Tongue (tissue), 2 donors: ENCODE results near the gene WHRN. TPM values are rescaled to one million over a fixed set of nuclear protein-coding genes. Genes with fewer than 3 reads are reported as not detected.
A peak's percentile ranks its signal among the peaks of the same experiment; 100 is the strongest.

ENCODE experiments used
- DNase-seq: peaks from one replicate; pipeline ENCODE4 v3.0.0-alpha.2; 2015
- total RNA-seq: library from RNA; depleted of rRNA; stranded (reverse); fragments of >200 nt; gene quantifications from one replicate; pipeline ENCODE4 v1.2.3, GENCODE V29; 2014

Gene WHRN
- total RNA-seq, 1 donor from 2014 or later, result 4.2 TPM

GRCh38 chr9:114446672-114447450, 58.4 kb downstream of the WHRN start:
- no peak for DNase-seq

GRCh38 chr9:114446036-114446435, 59.2 kb downstream of the WHRN start:
- no peak for DNase-seq

- no peak for DNase-seq
Measured at GRCh38 chr9:114445616-114446015, 59.7 kb downstream of the WHRN start.

DNA sequence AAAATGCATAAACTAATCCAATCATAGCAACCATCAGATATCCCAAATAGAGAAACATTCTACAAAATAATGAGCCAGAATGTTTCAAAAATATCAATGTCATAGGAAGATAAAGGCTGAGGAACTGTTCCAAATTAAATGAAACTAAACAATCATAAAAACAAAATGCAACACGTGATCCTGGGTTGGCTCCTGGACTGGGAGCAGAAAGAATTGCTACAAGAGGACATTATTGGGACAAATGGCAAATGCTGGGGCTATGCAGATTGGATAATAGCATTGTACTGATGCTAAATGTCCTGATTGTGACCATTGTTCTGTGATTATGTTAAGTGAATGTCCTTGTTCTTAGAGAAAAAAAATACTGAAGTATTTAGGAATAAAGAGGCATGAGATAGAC, 63.3 kb downstream of the WHRN start:
- DNase-seq, result no peak

DNA sequence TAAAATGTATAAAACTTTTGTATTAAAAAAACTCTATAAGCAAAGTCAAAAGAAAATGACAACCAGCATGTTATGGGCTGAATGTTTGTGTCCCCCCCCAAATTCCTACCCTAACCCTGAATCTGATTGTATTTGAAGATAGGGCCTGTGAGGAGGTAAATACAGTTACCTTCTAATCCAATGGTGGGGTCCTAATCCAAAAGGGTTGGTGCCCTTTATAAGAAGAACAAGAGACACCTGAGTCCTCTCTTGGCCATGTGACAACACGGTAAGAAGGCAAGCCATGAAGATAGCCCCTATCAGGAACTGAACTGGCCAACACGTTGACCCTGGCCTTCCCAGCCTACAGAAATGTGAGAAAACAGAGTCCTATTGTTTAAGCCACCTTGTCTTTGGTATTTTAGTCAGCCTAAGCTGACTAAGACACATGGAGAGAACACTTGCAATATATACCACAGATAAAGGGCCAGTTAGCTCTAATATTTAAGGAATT, 67.8 kb downstream of the WHRN start:
- DNase-seq, result no peak

DNA sequence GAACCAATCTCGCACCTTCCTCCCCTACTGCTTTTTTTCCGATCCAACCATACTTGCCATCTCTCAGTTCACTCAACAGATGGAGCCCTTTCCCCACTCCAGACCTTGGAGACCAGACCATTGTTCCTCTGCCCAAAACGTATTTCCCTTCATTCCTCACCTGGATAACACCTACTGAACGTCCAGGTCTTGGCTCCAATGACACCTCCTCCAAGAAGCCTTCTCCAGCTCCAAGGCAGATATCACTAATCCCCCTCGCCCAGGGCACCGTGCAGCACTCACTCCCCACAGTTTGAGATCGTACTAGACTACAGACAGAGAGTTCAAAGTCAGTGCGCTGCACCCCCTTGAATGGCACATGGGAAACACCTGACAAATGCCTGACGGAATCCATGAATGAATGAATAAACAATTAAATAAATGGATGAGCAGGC, 70.4 kb downstream of the WHRN start:
- DNase-seq, result peak; percentile 65

DNA sequence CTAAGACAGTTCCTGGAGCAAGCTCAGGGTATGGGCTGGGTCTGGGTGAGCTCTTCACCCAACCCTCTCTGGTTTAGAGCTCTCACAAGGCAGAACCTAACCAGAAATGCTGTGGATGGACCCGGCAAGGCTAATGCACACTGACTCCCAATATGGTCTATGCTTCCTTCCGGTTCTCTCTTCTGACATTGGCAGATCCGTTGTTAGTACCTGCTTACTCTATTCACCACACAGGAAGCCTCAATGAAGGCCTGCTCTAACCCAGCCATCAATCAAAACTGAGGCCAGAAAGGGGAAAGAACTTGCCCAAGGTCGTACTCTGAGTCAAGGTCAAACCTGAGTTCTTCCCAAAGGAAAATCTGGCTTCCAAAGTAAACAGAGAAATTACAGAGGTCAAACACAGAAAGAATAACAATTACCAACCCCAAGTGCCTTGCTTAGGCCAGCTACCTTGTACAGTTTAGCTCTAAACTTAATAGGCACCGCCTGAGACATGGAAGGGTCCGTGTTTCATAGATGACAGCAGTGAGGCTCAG, 71.5 kb downstream of the WHRN start:
- DNase-seq, result no peak

DNA sequence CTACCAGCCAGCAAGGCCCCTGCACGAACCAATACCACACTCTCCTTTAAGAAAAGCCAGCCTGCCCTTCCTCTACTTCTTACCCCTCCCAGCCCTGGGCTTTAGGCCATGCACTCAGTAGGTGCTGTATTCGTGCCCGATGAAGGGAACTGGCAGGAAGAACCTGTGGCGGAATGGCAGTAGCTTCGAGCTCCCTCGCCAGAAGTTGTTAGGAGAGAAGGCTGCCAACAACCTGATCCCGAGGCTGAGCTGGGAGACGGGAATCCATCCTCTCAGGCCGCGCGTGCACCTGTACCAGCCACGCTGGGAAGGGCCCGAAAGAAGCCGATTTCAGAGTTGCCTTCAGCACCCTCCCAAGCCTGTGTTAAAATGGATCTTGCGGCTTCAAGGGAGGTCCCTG, 72.2 kb downstream of the WHRN start:
- DNase-seq, result no peak

DNA sequence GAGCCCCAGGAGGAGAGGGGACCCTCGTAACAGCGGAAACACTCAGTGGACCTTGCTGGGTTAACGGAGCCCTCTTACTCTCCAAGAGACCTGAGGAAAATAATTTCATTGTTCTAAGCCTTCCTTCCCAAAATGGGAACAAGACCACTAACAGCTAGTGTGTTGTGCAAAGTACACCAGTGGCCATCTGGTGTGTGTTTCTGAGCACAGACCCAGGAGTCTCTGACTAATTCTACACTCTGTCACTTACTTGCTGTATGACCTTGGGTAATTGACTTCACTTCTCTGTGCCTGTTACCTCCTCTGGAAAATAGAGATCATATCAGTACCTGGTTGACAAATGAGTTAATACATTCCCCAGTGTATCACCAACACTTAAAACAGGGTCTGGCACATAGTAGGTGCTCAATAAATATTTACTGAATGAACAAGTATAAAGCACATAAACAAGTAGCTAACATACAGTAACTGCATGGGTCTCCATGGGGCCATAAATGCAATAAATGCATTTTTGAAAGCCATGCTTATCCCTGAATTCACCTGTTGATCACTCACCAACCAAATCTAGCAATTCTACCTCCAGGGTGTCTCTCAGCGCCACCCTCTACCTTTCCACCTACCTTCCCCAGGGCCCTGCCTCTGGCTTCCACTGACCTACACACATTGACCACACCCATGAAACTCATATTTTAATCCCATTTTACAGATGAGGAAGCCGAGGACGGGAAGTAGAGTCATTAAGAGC, 72.8 kb downstream of the WHRN start:
- no peak for DNase-seq

- DNase-seq, result no peak
Measured at GRCh38 chr9:114431770-114432169, 73.5 kb downstream of the WHRN start.

DNA sequence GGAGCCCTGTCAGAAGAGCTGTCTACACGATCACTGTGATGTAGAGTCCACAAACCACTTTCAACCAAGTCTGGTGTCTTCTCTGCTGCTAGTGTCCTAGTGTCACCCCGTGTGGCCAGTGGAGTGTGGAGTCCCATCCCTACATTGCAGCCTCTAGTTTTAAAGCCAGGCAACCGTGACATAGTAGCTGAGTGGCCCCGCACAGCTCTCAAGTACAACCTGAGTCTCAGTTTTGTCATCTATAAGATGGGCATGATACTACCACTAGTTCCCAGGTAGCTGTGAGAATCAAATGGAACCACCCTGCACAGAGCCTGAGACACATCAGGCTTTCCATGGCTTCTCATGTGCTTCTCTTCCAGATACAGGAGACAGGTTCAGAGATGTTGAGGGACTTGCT, 74.3 kb downstream of the WHRN start:
- DNase-seq, result no peak

DNA sequence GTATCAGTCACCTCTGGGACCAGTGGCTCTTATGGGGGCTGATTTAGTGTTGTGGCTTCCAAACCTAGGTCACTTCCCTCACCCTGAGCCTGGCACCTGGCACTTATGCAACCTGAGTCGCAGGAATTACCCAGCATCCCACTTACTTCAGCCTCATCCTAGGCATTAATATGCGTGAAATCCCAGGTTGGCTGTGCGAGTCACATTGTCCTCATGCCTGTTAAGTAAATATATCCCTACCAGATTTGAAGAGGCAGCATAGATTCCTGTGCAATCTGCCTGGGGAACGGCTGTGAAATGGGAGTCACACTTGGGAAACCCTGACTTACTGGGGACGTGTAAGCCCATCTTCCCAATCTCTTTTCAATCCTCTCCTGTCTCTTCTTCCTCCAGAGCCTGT, 74.8 kb downstream of the WHRN start:
- no peak for DNase-seq

GRCh38 chr9:114429488-114429887, 75.8 kb downstream of the WHRN start:
- DNase-seq, result no peak

GRCh38 chr9:114428466-114428865, 76.8 kb downstream of the WHRN start:
- DNase-seq, result peak; percentile 31

- no peak for DNase-seq
Measured at GRCh38 chr9:114427644-114428043, 77.6 kb downstream of the WHRN start.

- DNase-seq, result no peak
Measured at GRCh38 chr9:114426046-114426948, 79.0 kb downstream of the WHRN start.

GRCh38 chr9:114425126-114425525, 80.1 kb downstream of the WHRN start:
- no peak for DNase-seq

DNA sequence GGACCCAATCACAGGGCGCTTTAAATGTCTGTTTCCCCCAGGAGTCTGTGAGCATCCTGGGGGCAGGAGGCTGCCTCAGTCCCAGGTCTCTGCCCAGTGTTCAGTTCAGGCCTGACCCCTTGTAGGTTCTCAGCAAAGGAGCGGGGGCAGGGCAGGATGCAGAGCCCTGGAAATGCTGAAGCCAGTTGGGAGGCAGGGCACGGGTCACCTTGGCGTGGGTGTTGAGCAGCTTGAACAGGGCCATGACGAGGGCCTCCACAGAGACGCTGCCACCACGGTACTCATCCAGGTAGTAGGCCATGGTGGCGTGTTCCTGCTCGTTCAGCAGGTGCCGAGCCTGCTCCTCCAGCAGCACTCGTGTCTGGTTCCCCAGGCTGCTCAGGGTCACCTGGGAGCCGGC, 81.1 kb downstream of the WHRN start:
- no peak for DNase-seq

- DNase-seq, result no peak
Measured at GRCh38 chr9:114423181-114423580, 82.1 kb downstream of the WHRN start.

DNA sequence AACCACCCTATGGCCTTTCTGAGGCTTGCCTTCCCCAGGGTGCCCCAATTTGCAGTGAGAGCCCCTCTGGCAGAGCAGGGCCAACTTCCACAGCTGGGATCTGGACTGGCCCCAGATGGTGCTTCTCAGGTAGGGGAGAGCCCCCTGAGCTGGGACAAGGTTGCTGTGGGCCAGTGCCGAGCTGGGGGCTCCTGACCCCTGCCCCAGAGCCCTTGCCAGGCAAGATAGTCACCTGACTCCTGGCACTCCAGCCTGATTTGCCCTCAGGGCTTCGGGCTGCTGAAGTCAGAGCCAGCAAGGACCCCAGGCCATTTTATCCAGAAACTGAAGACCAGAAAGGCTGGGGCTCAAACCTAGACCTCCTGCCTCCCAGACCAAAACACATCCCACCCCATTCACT, 84.1 kb downstream of the WHRN start:
- DNase-seq, result no peak

GRCh38 chr9:114419796-114420195, 85.5 kb downstream of the WHRN start:
- no peak for DNase-seq

DNA sequence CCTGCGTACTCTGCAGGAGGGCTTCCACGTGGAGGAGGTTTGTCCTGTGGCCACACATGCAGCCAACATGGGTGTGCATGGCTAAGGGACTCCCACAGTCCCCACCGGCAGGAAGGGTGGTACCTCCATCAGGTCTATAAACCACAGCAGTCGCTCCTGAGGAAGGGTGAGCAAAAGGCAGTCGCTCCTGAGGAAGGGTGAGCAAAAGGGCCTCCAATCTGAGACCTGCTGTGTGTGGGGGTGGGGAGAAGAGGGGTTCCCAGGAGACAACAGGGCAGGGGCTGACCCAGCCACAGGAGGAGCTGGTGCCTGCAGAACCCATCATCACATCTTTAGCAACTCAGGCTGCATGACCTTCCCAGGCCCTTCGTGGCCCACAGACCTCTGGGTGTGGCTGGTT, 87.2 kb downstream of the WHRN start:
- DNase-seq, result no peak
